ENCODE measurements around the gene MAGEA9B. TPM values are rescaled to one million over a fixed set of nuclear protein-coding genes. Genes with fewer than 3 reads are reported as not detected.
"Not testable (repeated sequence)": the region's sequence is repeated elsewhere in the genome, so short reads cannot be mapped to it uniquely, and the experiment has no call there.

Gene MAGEA9B
- total RNA-seq, 2 experiments from 2014 or later: not detected

- H3K27me3 Mint-ChIP-seq, H3K4me1 Mint-ChIP-seq, H3K36me3 Mint-ChIP-seq, H3K27ac Mint-ChIP-seq, DNase-seq, H3K4me3 Mint-ChIP-seq, H3K9me3 Mint-ChIP-seq: not testable (repeated sequence)
Measured at GRCh38 chrX:149551245-149551938, 35.9 kb downstream of the MAGEA9B start.

- H3K27ac Mint-ChIP-seq, H3K9me3 Mint-ChIP-seq, H3K4me1 Mint-ChIP-seq, DNase-seq, H3K4me3 Mint-ChIP-seq, H3K27me3 Mint-ChIP-seq, H3K36me3 Mint-ChIP-seq: not testable (repeated sequence)
Measured at GRCh38 chrX:149550454-149550853, 36.8 kb downstream of the MAGEA9B start.

DNA sequence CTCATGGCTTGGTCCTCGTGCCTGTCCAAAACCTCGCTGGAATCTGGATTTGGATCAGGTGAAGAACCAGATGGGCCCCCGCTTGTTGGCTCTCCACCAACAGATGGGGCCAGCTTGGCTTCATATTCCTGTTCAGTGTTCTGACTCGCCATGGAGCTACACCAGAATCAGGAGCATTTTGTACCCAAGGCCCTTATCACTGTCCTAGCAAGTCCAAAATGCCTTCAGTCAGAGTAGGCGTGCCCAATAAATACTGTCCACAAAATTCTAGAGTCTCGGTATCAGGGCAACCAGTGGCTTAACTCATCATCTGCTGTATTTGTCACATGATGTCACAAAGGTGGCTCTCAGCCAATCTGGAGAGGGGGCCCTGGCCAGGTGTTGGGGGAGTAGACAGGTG lies 37.6 kb downstream of the MAGEA9B start, which contains the start of gene HSFX3:
Gene HSFX3 (minus strand): TSS at position 224 of the 400 bp plus-strand sequence. CDS start 72 bp downstream, at position 152.
- H3K9me3 Mint-ChIP-seq, H3K36me3 Mint-ChIP-seq, H3K27me3 Mint-ChIP-seq, H3K4me1 Mint-ChIP-seq, DNase-seq, H3K4me3 Mint-ChIP-seq, H3K27ac Mint-ChIP-seq: not testable (repeated sequence)

GRCh38 chrX:149547782-149548181 lies 39.5 kb downstream of the MAGEA9B start:
- not testable (repeated sequence) for H3K9me3 Mint-ChIP-seq, DNase-seq, H3K4me1 Mint-ChIP-seq, H3K27ac Mint-ChIP-seq, H3K4me3 Mint-ChIP-seq, H3K27me3 Mint-ChIP-seq, H3K36me3 Mint-ChIP-seq

DNA sequence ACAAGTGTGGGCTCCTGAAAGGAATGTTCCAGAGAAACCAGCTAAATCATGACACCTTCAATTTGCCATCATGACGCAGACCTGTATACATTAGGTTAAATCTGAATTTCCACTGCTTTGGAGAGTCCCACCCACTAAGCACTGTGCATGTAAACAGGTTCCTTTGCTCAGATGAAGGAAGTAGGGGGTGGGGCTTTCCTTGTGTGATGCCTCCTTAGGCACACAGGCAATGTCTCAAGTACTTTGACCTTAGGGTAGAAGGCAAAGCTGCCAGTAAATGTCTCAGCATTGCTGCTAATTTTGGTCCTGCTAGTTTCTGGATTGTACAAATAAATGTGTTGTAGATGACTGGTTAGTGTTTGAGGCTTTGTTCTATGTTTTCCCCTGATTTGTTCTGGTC lies 40.3 kb downstream of the MAGEA9B start:
- not testable (repeated sequence) for H3K9me3 Mint-ChIP-seq, H3K27me3 Mint-ChIP-seq, H3K27ac Mint-ChIP-seq, DNase-seq, H3K36me3 Mint-ChIP-seq, H3K4me1 Mint-ChIP-seq, H3K4me3 Mint-ChIP-seq

DNA sequence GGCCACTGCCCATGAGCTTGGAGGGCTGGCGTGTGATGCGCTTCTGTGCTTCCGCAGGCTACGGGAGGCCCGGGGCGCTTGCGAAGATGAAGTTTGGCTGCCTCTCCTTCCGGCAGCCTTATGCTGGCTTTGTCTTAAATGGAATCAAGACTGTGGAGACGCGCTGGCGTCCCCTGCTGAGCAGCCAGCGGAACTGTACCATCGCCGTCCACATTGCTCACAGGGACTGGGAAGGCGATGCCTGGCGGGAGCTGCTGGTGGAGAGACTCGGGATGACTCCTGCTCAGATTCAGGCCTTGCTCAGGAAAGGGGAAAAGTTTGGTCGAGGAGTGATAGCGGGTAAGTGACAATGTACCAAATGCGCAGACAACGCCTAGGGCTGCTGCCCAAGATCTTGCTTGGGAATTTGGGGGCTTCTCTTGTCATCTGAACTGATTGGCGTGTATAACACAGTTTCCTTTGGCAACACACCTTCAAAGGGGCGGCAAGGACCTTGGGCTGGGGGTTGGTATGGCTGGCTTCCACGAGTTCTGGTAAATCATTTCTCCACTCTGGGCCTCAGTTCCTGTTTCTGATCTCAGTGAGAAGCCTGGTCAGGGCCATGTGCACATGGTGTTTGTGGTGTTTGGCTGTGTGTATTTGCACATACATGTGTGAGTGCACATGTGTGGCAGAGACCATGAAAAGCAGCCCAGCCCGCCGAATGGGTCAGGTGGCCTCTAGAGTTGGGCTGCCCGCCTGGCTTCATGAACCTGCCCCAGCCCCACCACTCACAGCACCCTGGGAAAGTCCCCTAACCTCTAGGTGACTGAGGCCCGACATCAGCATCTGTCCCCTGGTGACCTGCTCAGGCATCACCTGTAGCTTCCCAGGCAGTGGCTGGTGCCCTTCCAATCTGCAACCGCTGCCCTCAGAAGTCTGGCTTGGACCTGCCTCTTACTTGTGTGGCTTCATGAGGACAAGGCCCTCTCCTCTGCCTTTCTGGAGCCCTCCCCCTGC lies 41.4 kb downstream of the MAGEA9B start:
- H3K4me3 Mint-ChIP-seq, H3K9me3 Mint-ChIP-seq, H3K36me3 Mint-ChIP-seq, DNase-seq, H3K27ac Mint-ChIP-seq, H3K27me3 Mint-ChIP-seq, H3K4me1 Mint-ChIP-seq: not testable (repeated sequence)

DNA sequence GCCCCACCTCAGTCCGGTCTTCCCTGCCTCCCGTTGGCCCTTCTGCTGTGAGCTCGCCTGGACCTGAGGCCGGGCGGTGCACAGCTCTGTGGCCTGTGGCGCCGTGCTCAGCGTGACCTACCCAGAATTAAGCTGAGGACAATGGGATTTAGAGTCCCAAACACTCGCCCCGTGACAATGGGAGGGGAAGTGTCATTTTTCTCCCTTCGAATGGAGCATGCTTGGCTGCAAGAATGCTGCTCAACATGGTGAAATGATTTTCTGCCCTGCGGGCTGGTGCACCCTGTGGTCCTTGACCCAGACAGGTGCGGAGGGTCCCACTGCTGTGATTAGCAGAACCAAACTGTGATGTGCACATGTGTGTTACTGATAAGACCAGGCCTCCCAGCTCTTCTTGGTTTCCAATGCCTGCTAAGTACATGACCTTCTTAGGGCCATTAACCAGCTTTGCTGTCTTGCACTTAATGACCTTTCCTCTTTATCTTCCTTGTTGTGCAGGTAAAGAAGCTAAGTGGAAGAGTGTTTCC lies 45.7 kb downstream of the MAGEA9B start:
- peak overlapping the region; percentile 100 for H3K27ac Mint-ChIP-seq

GRCh38 chrX:149540621-149541520 lies 46.4 kb downstream of the MAGEA9B start, which contains the start of gene EOLA1:
EOLA1 (plus strand) TSS chrX:149541012; CDS start chrX:149545631, 4,619 bp downstream.
- Mint-ChIP-seq H3K36me3 (peaks cover 2% of the 10 kb centered on the region), H3K27me3 (no peaks in the 10 kb centered on the region), H3K9me3 (no peaks in the 10 kb centered on the region), H3K4me1 (peaks cover 4% of the 10 kb centered on the region), H3K4me3 (peak within 1 kb of the TSS; percentile 97), H3K27ac (peak within 1 kb of the TSS; percentile 100)
- peak; percentile 85 for DNase-seq

More for the DNA sequence above, 45.7 kb downstream of the MAGEA9B start:
- Mint-ChIP-seq H3K4me1 (peaks cover 4% of the 10 kb centered on the region), H3K27me3 (no peaks in the 10 kb centered on the region), H3K9me3 (no peaks in the 10 kb centered on the region), H3K36me3 (peaks cover 2% of the 10 kb centered on the region), H3K4me3 (peak overlapping the region; percentile 97)
- no peak for DNase-seq

GRCh38 chrX:149540131-149540620 lies 47.1 kb downstream of the MAGEA9B start:
- Mint-ChIP-seq H3K4me1 (peaks cover 4% of the 10 kb centered on the region), H3K4me3 (peak overlapping the region; percentile 97), H3K9me3 (no peaks in the 10 kb centered on the region), H3K36me3 (peaks cover 2% of the 10 kb centered on the region), H3K27ac (peak overlapping the region; percentile 100), H3K27me3 (no peaks in the 10 kb centered on the region)
- DNase-seq: peak; percentile 82

DNA sequence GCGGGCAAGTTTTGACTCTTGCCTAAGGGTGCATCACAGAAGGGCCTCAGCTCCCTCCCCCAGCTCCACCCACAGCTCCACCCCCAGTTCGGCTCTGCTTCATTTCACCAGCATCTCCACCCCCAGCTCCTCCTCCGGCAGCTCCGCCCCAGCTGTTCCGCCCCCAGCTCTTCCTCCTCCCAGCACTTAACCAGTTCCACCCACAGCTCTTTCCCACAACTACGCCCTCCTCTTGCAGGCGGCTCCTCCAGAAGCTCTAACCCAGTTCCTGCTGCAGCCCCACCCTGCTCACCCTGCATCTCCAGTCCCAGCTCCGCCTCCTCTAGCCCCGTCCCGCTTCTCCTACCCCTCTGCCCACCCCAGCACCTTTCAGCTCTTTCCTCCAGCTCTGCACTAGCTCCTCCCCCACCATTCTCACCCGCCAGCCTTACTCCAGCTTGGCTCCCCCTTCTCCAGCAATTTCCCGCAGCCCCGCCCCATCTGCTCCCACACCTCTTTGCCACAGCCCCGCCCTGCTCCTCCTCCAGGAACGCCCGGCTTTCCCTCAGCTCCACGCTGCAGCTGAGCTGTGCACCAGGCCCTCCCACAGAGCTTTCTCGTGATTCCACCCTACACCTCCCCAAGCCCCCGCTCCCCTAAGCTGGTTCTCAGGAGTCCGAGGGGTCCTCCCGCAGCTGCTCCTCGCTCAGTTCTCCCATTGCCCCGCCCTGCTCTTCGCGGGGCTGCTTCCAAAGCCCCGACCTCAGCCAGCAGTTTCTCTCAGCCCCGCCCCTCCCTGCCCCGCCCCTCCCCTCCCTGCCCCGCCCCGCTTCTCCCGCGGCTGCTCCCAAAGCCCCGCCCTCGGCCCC lies 47.8 kb downstream of the MAGEA9B start:
- no peaks in the 10 kb centered on the region for H3K27me3 Mint-ChIP-seq
- H3K27ac Mint-ChIP-seq: peak overlapping the region; percentile 79
- H3K36me3 Mint-ChIP-seq: no peaks in the 10 kb centered on the region
- H3K9me3 Mint-ChIP-seq: no peaks in the 10 kb centered on the region
- DNase-seq: peak; percentile 85
- peak overlapping the region; percentile 83 for H3K4me3 Mint-ChIP-seq
- peaks cover 4% of the 10 kb centered on the region for H3K4me1 Mint-ChIP-seq

DNA sequence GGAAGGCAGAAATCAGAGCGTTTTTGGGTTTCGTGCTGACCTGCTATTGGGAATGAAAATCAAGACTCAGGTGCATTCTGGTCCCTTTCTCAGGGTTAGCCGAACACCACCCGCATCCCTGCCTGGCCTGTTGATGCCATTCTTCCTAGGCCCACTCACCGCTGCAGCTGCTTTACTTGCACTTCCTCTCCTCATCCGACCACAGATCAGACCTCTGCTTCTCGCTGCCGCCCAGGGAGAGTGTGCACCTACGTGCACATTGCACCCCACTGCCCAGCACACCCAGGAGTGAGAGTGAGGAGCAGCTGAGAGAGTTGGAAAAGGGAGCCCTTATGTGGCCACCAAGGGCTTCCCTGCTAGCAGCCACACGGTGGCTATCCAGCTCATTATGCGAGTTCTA lies 49.8 kb downstream of the MAGEA9B start:
- not testable (repeated sequence) for H3K4me3 Mint-ChIP-seq, DNase-seq, H3K36me3 Mint-ChIP-seq, H3K27ac Mint-ChIP-seq, H3K4me1 Mint-ChIP-seq, H3K27me3 Mint-ChIP-seq, H3K9me3 Mint-ChIP-seq

GRCh38 chrX:149534926-149535602 lies 52.2 kb downstream of the MAGEA9B start:
- not testable (repeated sequence) for H3K36me3 Mint-ChIP-seq, DNase-seq, H3K27ac Mint-ChIP-seq, H3K27me3 Mint-ChIP-seq, H3K4me3 Mint-ChIP-seq, H3K9me3 Mint-ChIP-seq
- H3K4me1 Mint-ChIP-seq: peaks cover 17% of the 10 kb centered on the region

DNA sequence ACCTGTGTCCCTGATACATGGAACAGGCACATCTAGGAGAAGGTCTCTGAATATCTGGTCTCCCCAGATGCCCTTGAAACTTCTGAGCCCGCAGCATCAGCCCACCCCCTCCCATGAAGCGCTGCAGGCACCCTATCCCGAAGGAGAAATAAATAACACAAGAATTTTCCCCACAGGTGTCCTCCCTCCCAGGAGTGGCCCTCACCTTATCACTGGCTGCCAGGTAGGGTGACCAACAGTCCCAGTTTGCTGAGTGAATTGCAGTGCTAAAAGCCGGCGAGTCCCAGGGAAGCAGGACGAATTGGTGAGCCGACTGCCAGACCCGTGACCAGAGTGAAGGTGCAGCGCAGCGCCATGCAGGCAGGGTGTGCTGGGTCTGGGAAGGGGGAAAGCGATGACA lies 53.3 kb downstream of the MAGEA9B start:
- DNase-seq, H3K27me3 Mint-ChIP-seq, H3K4me3 Mint-ChIP-seq, H3K36me3 Mint-ChIP-seq, H3K9me3 Mint-ChIP-seq, H3K27ac Mint-ChIP-seq: not testable (repeated sequence)
- H3K4me1 Mint-ChIP-seq: peaks cover 17% of the 10 kb centered on the region
